GM12878 (cell line): ENCODE results near the gene DLG2. TPM values are rescaled to one million over a fixed set of nuclear protein-coding genes. Genes with fewer than 3 reads are reported as not detected.

Experiments used
- ATAC-seq: fragments of 200-7000 bp; cut with Tn5 transposase; 3 replicates; pipeline ENCODE4 v1.9.1; 2020; ENCODE audit warnings: mild to moderate bottlenecking, moderate library complexity
- BruUV-seq: library from RNA; stranded (reverse); fragments of 400-500 nt; replicated peaks from 2 replicates; lab custom pipeline; 2021; lab: Mats Ljungman, UMichigan
- CTCF ChIA-PET: fragments of 300-600 bp; sonication (Branson Sonifier 250); formaldehyde crosslinking; extraction: SDS; loops from one replicate; lab custom pipeline; 2021; ENCODE audit warnings: inconsistent platforms; lab: Yijun Ruan, JAX
- POLR2A ChIA-PET: fragments of 350-600 bp; formaldehyde crosslinking; extraction: SDS; loops from one replicate; lab custom pipeline; 2021; ENCODE audit warnings: inconsistent platforms; lab: Charles Lee
- RAD21 ChIA-PET: fragments of 300-600 bp; sonication (Branson Sonifier 250); formaldehyde crosslinking; loops from one replicate; lab custom pipeline; 2023; ENCODE audit warnings: antibody characterized with exemption; ENCODE audit not compliant: unreplicated experiment; lab: Charles Lee
- SMC1A ChIA-PET: fragments of 300-600 bp; sonication (Branson Sonifier 250); formaldehyde crosslinking; loops from one replicate; lab custom pipeline; 2023; ENCODE audit not compliant: unreplicated experiment, uncharacterized antibody; lab: Charles Lee
- DNase-seq: peaks from one replicate; pipeline ENCODE4 v3.0.0-alpha.2; 2011; ENCODE audit warnings: low read depth, low spot score
- FAIRE-seq: peaks from 3 replicates; lab custom pipeline; 2011; peaks lifted over from hg19 to GRCh38; lab: Jason Lieb, UNC
- H2AFZ ChIP-seq: 2 replicates; pipeline ENCODE4 v1.6.0; 2011; ENCODE audit warnings: low read depth, low read length, control low read depth; ENCODE audit not compliant: control insufficient read depth
- H3K27ac ChIP-seq: 2 replicates; pipeline ENCODE4 v1.5.1; 2011; ENCODE audit warnings: control low read depth; ENCODE audit not compliant: control insufficient read depth, insufficient read depth
- H3K27me3 ChIP-seq, 2 experiments: replicated peaks in 1 of 2; 2 replicates each; pipeline versions ENCODE4 v1.6.0 to v1.6.1; 2011; ENCODE audit warnings: low read length in 1 of 2; ENCODE audit not compliant: control insufficient read depth in 2 of 2, insufficient read depth in 2 of 2
- H3K36me3 ChIP-seq, 2 experiments: 2 replicates each; pipeline ENCODE4 v1.5.1; 2011; ENCODE audit warnings: low read length in 1 of 2; ENCODE audit not compliant: control insufficient read depth in 2 of 2, insufficient read depth in 2 of 2
- H3K4me1 ChIP-seq: 2 replicates; pipeline ENCODE4 v1.6.1; 2011; ENCODE audit warnings: mild to moderate bottlenecking, low read length, moderate library complexity, mixed read lengths; ENCODE audit not compliant: control insufficient read depth, insufficient read depth
- H3K4me2 ChIP-seq: 2 replicates; pipeline ENCODE4 v1.6.0; 2011; ENCODE audit warnings: control low read depth; ENCODE audit not compliant: control insufficient read depth, insufficient read depth
- H3K4me3 ChIP-seq: fragments of 200-600 bp; sonication (generic); 2 replicates; pipeline ENCODE4 v1.5.1; 2016
- H3K79me2 ChIP-seq: 2 replicates; pipeline ENCODE4 v1.6.0; 2011; ENCODE audit warnings: low read length; ENCODE audit not compliant: control insufficient read depth, insufficient read depth
- H3K9ac ChIP-seq: 2 replicates; pipeline ENCODE4 v1.8.0; 2011; ENCODE audit warnings: low read length, control low read depth, mixed read lengths; ENCODE audit not compliant: control insufficient read depth, insufficient read depth
- H3K9me3 ChIP-seq: replicated peaks from 3 replicates; pipeline ENCODE4 v1.5.1; 2011; ENCODE audit warnings: mild to moderate bottlenecking, low read length; ENCODE audit not compliant: control insufficient read depth, insufficient read depth
- H4K20me1 ChIP-seq: 2 replicates; pipeline ENCODE4 v1.6.0; 2011; ENCODE audit not compliant: control insufficient read depth, insufficient read depth
- BHLHE40 ChIP-seq, 2 experiments: fragments of 450-650 bp in 1 of 2; IDR thresholded peaks; 2 replicates each; pipeline ENCODE4 v1.6.1; 2011 to 2017; ENCODE audit warnings: low read depth in 2 of 2, borderline replicate concordance in 1 of 2, improper control_type of control experiment in 1 of 2, low read length in 1 of 2, mild to moderate bottlenecking in 1 of 2
- CBX3 ChIP-seq: fragments of 200-600 bp; sonication (generic); IDR thresholded peaks from 2 replicates; pipeline ENCODE4 v1.6.1; 2016; ENCODE audit warnings: low read depth, borderline replicate concordance
- FOS ChIP-seq: IDR thresholded peaks from 3 replicates; pipeline ENCODE4 v1.6.1; 2011; ENCODE audit warnings: borderline replicate concordance; ENCODE audit not compliant: insufficient read length; ENCODE audit errors: extremely low read depth
- NBN ChIP-seq: fragments of 450-650 bp; IDR thresholded peaks from 2 replicates; pipeline ENCODE4 v1.6.1; 2016
- NFYA ChIP-seq: IDR thresholded peaks from 2 replicates; pipeline ENCODE4 v1.6.1; 2011; ENCODE audit warnings: low read depth, mild to moderate bottlenecking, low read length, improper control_type of control experiment, borderline replicate concordance
- RBBP5 ChIP-seq: fragments of 200-600 bp; sonication (generic); conservative IDR thresholded peaks from 2 replicates; pipeline ENCODE4 v1.6.1; 2016
- SUZ12 ChIP-seq: fragments of 200-600 bp; sonication (generic); IDR thresholded peaks from one replicate; pipeline ENCODE4 v1.6.1; 2018; ENCODE audit warnings: antibody characterized with exemption, mild to moderate bottlenecking; ENCODE audit not compliant: unreplicated experiment
- TAF1 ChIP-seq: IDR thresholded peaks from 2 replicates; pipeline ENCODE4 v1.6.1; 2011; ENCODE audit warnings: mild to moderate bottlenecking, low read depth, low read length, borderline replicate concordance
- TCF3 ChIP-seq: IDR thresholded peaks from 2 replicates; pipeline ENCODE4 v1.6.1; 2012; ENCODE audit warnings: low read depth, mild to moderate bottlenecking, low read length, borderline replicate concordance; ENCODE audit not compliant: insufficient read depth
- WRNIP1 ChIP-seq: IDR thresholded peaks from 2 replicates; pipeline ENCODE4 v1.6.1; 2011; ENCODE audit warnings: low read depth, low read length, improper control_type of control experiment, borderline replicate concordance
- ZBTB40 ChIP-seq: fragments of 450-650 bp; IDR thresholded peaks from 2 replicates; pipeline ENCODE4 v1.6.1; 2016; ENCODE audit warnings: mild to moderate bottlenecking, moderate library complexity, borderline replicate concordance
- ZNF622 ChIP-seq: fragments of 450-650 bp; IDR thresholded peaks from 2 replicates; pipeline ENCODE4 v1.6.1; 2017; ENCODE audit warnings: mild to moderate bottlenecking, inconsistent platforms
- ZNF687 ChIP-seq: fragments of 450-650 bp; IDR thresholded peaks from 2 replicates; pipeline ENCODE4 v1.6.1; 2017; ENCODE audit warnings: mild to moderate bottlenecking, moderate library complexity
- ZSCAN29 ChIP-seq: fragments of 450-650 bp; IDR thresholded peaks from 2 replicates; pipeline ENCODE4 v1.6.1; 2017; ENCODE audit warnings: mild to moderate bottlenecking, moderate library complexity
- in situ Hi-C: fragments of 300-500 bp; cut with MboI; formaldehyde crosslinking; loops from 9 replicates; pipeline ENCODE4 v1.14.3; 2018; ENCODE audit warnings: mixed read lengths
- intact Hi-C: fragments of 100-400 bp; cut with micrococcal nuclease; formaldehyde crosslinking; loops from one replicate; pipeline ENCODE4 v1.14.2; 2022; ENCODE audit not compliant: unreplicated experiment
- polyA plus RNA-seq, 11 experiments: library from polyadenylated mRNA; depleted of rRNA in 4 of 11; unstranded in 6 of 11; stranded (reverse) in 5 of 11; fragments of >200 nt; fragmentation: Nextera tagmentation in 4 of 11; fragmentation: Illumina TruSeq in 1 of 11; extraction: Ambion mirVana in 4 of 11; extraction: Trizol in 1 of 11; gene quantifications; 1 replicate in 1 of 11; 2 replicates in 10 of 11; pipeline versions ENCODE4 v1.2.1 to v1.2.3, GENCODE V29; 2011 to 2016; ENCODE audit warnings: inconsistent platforms in 2 of 11, missing spikeins in 2 of 11, low read depth in 1 of 11
- total RNA-seq, 4 experiments: library from RNA; depleted of rRNA in 3 of 4; stranded (reverse); fragments of >200 nt in 3 of 4; fragmentation: Illumina TruSeq in 1 of 4; extraction: Trizol in 1 of 4; gene quantifications; 2 replicates each; pipeline versions ENCODE4 v1.2.1 to v1.2.3, GENCODE V29; 2013 to 2021
- TF ChIP-seq, protein P1 (sequence below): IDR thresholded peaks from 2 replicates; pipeline ENCODE4 v1.6.1; 2011; ENCODE audit warnings: low read depth, mild to moderate bottlenecking, low read length, moderate library complexity, borderline replicate concordance; ENCODE audit errors: extremely low read depth
- TF ChIP-seq, protein P2 (sequence below): IDR thresholded peaks from 2 replicates; pipeline ENCODE4 v1.6.1; 2011; ENCODE audit warnings: low read depth, low read length, improper control_type of control experiment, borderline replicate concordance

The DLG2 gene
- total and polyA plus RNA-seq, 10 of the 15 experiments (the other 5 are each of a cell fraction or from before 2014, with no cell fraction given), result 0.09 to 0.98 (median 0.35) TPM

GRCh38 chr11:83871054-83871453 lies 1756.1 kb downstream of the DLG2 start:
- ATAC-seq (no peak), DNase-seq (no peak), FAIRE-seq (no peak)
- no peak overlapping the region for H3K27ac ChIP-seq
- intact Hi-C loops (no loop called here), in situ Hi-C loops (no loop called here)
- no peak overlapping the region for H2AFZ ChIP-seq
- H4K20me1 ChIP-seq, result no peaks in the 10 kb centered on the region
- H3K4me3 ChIP-seq, result no peak overlapping the region
- RAD21 ChIA-PET, result no interaction called here
- H3K36me3 ChIP-seq, result no peaks in the 10 kb centered on the region
- H3K4me2 ChIP-seq, result no peak overlapping the region
- no peaks in the 10 kb centered on the region for H3K27me3 ChIP-seq
- no peaks in the 10 kb centered on the region for H3K9me3 ChIP-seq
- H3K9ac ChIP-seq, result no peak overlapping the region
- POLR2A ChIA-PET, result no interaction called here
- no peaks in the 10 kb centered on the region for H3K79me2 ChIP-seq
- CTCF ChIA-PET, result no interaction called here
- SMC1A ChIA-PET, result interaction anchor here (0.6 to 1.3 kb wide), 2 partner anchors 32 to 557 kb away, joined by 3 read pairs; no protein-coding TSS in a partner anchor
- BruUV-seq, result no TSS peak
- no peaks in the 10 kb centered on the region for H3K4me1 ChIP-seq
- TF ChIP-seq, protein P1, sequence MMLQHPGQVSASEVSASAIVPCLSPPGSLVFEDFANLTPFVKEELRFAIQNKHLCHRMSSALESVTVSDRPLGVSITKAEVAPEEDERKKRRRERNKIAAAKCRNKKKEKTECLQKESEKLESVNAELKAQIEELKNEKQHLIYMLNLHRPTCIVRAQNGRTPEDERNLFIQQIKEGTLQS, result no peak
- TF ChIP-seq ZNF622, result no peak
- TF ChIP-seq, protein P2, sequence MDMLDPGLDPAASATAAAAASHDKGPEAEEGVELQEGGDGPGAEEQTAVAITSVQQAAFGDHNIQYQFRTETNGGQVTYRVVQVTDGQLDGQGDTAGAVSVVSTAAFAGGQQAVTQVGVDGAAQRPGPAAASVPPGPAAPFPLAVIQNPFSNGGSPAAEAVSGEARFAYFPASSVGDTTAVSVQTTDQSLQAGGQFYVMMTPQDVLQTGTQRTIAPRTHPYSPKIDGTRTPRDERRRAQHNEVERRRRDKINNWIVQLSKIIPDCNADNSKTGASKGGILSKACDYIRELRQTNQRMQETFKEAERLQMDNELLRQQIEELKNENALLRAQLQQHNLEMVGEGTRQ, result no peak
- no peak for TF ChIP-seq TCF3
- no peak for TF ChIP-seq TAF1
- TF ChIP-seq ZSCAN29, result no peak
- TF ChIP-seq ZBTB40, result no peak
- TF ChIP-seq BHLHE40 (IDR thresholded peaks at IDR 0.05; ENCODE audit: borderline replicate concordance in 1 of 2, low read depth in 2 of 2, low read length in 1 of 2), result no peak
- no peak for TF ChIP-seq FOS
- no peak for TF ChIP-seq RBBP5
- no peak for TF ChIP-seq CBX3
- no peak for TF ChIP-seq ZNF687
- TF ChIP-seq NFYA, result no peak
- TF ChIP-seq NBN, result no peak
- no peak for TF ChIP-seq WRNIP1
- no peak for TF ChIP-seq SUZ12
